GM19193 (cell line): ENCODE data around the gene HSD11B2.

Experiments used
- POLR2A ChIP-seq: IDR thresholded peaks from 4 replicates; pipeline ENCODE4 v1.6.1; 2011; ENCODE audit not compliant: insufficient read depth, insufficient read length; ENCODE audit errors: extremely low read depth

HSD11B2 gene

GRCh38 chr16:67421030-67421429 is 9.9 kb upstream of the HSD11B2 start:
- no peak for TF ChIP-seq POLR2A

GRCh38 chr16:67423015-67423414 is 7.9 kb upstream of the HSD11B2 start:
- no peak for TF ChIP-seq POLR2A

GRCh38 chr16:67423611-67424260 is 7.2 kb upstream of the HSD11B2 start:
- TF ChIP-seq POLR2A = no peak

- no peak for TF ChIP-seq POLR2A
Observed at GRCh38 chr16:67424261-67424615, 6.7 kb upstream of the HSD11B2 start.

GRCh38 chr16:67425061-67425460 is 5.9 kb upstream of the HSD11B2 start:
- TF ChIP-seq POLR2A = no peak

- no peak for TF ChIP-seq POLR2A
Observed at GRCh38 chr16:67425580-67425979, 5.3 kb upstream of the HSD11B2 start.

GRCh38 chr16:67426022-67426421 is 4.9 kb upstream of the HSD11B2 start:
- TF ChIP-seq POLR2A = no peak

- TF ChIP-seq POLR2A = no peak
Observed at GRCh38 chr16:67426950-67427349, 4.0 kb upstream of the HSD11B2 start.

GRCh38 chr16:67428146-67428731 is 2.7 kb upstream of the HSD11B2 start:
- no peak for TF ChIP-seq POLR2A

- TF ChIP-seq POLR2A = no peak
Observed at GRCh38 chr16:67429053-67429798, 1.7 kb upstream of the HSD11B2 start.

GRCh38 chr16:67429799-67430503 is 970 bp upstream of the HSD11B2 start:
- no peak for TF ChIP-seq POLR2A

GRCh38 chr16:67430504-67430976 is 381 bp upstream of the HSD11B2 start:
- TF ChIP-seq POLR2A = no peak

- TF ChIP-seq POLR2A = no peak
Observed at GRCh38 chr16:67431775-67432505, 1.0 kb downstream of the HSD11B2 start.

GRCh38 chr16:67432506-67432890 is 1.6 kb downstream of the HSD11B2 start:
- TF ChIP-seq POLR2A = no peak
